NCI-H146 (cell line): ENCODE data around the gene OXSR1.
A peak's percentile ranks its signal among the peaks of the same experiment; 100 is the strongest.
"Not testable (repeated sequence)": the region's sequence is repeated elsewhere in the genome, so short reads cannot be mapped to it uniquely, and the experiment has no call there.

Experiments used
- DNase-seq: peaks from one replicate; lab custom pipeline; 2025; lab: John Stamatoyannopoulos, UW

Gene OXSR1

DNA sequence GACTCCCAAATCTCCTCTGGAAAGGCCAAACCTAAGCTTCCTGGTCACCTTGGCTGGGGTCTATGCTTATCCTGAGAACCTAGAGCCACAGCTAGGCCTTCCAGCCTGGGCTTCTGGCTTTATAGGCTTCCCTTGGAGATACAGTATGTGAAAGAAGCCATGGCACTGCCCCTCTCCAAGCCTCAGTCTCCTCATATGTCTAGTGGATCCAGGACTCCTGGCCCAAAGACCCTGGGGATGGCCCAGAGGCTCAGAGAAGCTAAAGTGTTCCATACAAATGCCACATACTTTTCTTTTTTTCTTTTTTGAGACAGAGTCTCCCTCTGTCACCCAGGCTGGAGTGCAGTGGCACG lies 37.1 kb upstream of the OXSR1 start:
- DNase-seq: no peak

DNA sequence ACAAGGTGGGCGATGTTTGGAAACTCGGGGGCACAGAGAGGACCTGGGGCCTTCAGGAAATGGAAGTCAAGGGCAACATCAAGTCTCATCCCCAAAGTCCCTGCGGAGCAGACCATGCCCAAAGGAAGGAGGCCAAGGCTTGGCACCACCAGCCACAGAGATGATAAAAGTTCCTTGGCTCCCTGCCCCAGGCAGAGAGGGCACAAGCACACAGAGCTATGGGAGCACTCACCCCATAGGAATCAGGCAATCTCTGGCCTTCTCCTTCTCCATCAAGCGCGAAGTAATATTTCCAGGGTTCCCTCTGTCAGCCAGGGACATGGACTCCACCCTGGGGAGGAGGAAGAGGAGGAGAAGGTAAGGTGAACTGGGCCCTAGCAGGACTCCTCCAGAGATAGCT lies 36.3 kb upstream of the OXSR1 start:
- DNase-seq: no peak

DNA sequence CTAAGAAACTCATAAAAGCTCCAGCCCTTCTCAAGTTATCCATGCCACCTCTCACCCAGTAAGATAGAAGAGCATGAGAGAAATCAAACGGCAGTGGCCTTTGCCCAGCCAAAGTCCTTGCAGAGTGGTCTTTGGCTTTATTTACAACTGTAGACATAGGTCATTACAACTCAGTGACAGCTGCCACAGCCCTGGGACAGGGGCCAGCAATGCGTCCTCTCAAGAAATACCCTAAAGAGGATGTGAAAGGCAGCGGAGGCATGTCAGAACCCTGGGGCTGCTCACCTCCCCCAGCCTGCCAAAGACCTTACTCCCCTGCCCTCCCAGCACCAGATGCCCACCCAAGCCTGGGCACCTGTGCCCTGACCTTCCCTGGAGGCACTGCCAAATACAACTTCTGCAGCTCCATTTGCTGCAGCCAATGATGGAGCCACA lies 34.7 kb upstream of the OXSR1 start:
- no peak for DNase-seq

DNA sequence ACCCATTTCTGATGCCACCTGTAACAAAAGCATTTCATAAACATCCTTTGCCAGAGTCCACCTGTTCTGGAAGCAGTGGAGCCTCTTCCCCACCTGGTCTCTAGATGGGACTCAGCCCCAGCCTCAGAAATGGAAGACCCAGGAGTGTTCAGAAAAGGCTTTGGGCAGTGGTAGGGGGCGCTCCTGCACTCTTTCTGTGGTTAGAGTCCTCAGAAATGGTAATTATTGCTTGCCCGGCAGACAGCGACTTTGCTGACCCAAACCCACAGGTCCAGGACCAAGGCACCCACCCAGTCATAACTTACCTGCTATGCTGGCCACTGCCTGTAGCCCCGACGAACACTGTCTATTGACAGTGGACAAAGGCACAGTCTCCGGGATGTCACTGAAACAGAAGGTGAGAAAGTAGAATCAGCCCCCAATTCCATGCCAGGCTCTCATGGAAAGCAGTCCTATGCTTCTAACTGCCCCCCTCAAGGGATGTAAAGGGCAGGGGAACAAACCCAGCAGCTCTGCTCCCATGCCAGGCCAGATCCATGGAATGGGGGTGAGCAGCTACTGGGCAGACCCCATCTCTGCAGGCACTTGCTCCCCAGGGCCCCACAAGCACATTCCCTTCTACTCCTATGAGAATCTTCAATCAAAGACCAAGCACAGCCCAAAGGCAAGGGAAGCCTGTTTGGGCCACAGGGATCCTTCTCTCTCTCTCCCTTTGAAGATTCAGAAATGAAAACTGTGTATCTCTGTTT lies 33.5 kb upstream of the OXSR1 start:
- DNase-seq: no peak

DNA sequence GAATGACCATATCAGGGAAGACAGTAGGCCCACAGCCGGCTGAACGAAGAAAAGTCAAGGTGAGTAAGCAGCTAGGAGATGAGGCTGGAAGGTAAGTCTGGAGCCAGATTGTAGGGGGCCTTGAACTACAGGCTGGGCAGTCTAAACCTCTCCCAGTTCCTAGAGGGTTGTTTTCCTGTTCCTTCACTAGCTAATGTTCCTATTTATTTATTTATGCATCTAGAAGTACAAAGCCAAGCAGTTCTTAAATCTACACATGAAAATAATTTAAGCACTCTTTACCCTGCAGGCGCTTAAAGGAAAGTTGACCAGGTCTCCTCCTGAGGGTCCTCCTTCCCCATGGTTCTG lies 32.2 kb upstream of the OXSR1 start:
- no peak for DNase-seq

DNA sequence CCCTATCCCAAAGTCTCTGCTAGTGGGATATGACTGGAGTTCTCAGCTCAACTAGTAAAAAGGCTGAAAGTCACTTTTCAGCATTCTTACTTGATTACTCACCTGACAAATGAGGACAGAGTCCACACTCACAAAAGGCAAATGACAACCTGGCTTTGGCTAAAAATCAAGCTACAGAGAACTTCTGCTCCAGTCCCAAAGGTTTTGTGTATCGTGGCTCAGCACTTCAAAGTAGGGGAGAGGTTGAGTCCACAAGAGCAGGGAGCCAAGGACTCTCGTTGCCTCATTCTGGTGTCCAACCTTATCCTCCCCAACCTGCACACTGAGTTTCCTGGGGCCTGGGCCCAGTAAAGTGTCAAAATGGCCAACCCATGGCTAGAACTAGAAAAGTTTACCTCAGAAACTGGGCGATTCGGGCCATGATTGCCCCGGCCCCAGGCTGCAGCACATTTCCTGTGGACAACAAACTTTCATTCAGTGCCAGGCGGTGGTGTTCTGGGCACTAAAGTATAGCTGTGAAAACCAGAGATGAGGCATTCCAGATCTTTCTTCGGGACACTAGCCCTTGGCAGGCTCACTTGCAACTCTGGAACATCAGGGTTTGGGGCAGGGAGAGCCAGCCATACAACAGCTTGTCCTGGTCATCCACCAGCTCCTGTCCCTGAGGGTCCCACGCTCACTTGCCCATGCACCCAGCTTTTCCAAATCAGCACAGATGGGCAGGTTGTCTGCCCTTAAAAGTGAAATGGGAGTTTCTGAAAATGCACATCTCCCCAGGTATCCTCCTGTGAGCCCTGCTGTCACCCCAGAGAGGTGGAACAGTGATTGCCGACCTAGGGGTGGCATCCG lies 31.6 kb upstream of the OXSR1 start:
- no peak for DNase-seq

DNA sequence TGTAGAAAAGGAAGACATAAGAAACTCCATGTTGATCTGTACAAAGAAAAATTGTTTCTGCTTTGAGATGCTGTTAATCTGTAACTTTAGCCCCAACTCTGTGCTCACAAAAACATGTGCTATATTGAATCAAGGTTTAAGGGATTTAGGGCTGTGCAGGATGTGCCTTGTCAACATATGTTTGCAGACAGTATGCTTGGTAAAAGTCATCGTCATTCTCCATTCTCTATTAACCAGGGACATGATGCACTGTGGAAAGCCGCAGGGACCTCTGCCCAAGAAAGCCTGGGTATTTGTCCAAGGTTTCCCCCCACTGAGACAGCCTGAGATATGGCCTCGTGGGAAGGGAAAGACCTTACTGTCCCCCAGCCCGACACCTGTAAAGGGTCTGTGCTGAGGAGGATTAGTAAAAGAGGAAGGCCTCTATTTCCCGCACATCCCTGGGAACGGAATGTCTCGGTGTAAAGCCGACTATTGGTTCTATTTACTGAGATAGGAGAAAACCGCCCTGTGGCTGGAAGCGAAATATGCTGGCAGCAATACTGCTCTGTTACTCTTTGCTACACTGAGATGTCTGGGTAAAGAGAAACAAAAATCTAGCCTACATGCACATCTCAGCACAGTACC lies 30.7 kb upstream of the OXSR1 start:
- not testable (repeated sequence) for DNase-seq

DNA sequence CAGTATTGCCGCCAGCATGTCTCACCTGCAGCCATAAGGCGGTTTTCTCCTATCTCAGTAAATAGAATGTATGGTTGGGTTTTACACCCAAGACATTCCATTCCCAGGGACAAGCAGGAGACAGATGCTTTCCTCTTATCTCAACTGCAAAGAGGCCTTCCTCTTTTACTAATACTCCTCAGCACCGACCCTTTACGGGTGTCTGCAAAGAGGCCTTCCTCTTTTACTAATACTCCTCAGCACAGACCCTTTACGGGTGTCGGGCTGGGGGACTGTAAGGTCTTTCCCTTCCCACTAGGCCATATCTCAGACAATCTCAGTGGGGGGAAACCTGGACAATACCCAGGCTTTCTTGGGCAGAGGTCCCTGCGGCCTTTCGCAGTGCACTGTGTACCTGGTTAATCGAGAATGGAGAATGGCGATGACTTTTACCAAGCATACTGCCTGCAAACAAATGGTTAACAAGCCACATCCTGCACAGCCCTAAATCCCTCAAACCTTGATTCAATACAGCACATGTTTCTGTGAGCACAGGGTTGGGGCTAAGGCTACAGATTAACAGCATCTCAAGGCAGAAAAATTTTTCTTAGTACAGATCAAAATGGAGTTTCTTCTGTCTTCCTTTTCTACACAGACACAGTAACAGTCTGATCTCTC lies 29.6 kb upstream of the OXSR1 start:
- not testable (repeated sequence) for DNase-seq

DNA sequence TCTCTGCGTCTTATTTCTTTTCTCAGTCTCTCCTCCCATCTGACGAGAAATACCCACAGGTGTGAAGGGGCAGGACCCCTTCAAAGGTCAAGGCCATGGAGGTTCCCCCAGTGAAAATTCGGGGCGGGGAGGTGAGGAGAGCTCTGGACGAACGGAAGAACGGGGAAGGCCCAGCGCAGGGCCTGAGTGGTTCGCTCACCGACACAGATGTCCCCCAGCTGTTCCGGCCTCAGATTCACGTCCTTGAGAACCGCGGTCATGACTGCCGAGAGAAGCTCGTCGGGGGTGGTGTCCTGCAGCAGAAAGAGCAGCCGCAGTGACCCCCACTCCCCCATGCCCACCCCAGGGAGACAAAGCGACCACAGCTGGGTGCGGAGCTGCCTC lies 29.0 kb upstream of the OXSR1 start:
- peak; percentile 40 for DNase-seq

DNA sequence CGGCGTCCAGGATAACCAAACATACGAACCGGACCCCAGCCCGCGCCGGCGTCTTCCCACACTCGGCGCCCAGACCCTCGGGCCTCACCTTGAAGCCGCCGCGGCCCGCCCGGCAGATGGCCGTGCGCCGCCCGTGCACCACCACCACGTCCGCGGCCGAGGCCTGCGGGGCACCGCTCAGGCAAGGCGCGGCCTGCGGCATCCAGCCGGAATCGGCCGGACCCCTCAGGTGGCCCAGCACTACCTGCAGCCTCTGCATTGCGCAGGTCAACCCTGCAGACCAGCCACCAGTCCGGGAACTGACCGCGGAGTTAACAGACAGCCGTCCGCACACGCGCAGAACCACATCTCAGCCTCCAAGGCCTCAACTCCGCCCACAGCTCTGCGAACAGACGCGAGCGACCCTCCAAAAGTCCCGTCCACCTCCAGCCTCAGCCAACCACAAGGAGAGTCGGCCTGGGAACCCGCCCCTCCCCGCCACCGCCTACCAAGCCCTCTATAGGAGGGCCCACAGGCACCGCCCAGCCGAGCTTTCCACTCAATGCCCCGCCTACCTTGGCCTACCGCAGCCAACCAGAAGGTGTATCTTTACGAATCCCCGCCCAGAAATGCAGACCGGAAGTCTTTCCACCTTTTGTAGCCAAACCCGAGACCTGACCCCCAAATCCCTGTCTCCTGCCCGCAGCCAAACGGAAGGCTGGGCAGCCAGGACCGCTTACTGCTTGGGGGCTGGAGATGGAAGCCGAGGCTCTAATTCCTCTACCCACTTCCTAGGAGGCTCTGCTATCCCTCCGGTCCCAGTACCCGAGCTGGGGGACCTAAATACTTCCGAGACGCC lies 28.3 kb upstream of the OXSR1 start, which contains the start of gene ACAA1:
Gene ACAA1, minus strand, starts transcription at position 351 of the 838 bp plus-strand sequence. Its CDS starts 92 bp downstream, at position 259.
- peak; percentile 98 for DNase-seq

DNA sequence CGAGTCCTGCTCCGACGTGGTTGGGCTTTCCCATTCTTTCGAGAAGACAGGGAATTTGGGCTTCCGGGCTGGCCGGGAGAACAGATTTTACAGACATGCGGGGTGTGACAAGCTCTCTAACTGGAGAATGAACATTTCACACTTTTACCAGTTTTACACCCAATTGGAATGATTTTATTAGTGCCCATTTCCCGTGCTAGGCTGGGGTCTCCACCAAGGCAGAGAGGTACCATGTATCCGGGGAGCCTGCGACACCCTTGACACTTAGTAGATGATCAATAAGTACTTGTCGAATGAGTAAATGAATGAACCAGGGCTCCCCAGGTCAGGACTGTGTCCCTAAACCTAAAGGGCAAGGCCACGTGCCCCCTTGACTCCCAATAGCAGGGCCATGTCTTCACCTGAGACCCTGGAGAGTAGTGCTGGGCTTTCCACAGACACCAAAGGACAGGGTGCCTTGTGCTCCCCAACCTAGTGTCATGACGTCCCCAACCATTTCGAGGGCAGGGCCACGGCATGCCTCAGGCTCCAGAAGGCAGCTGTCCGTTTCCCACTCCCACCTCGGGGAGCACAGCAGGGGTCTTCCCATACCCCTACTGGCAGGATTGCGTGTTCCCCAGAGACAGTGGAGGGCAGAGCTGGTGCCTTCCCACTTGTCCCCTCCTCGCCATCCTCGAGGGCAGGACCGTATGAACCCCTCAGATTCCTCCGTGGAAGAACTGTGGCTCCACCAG lies 27.6 kb upstream of the OXSR1 start:
- DNase-seq: peak; percentile 32

DNA sequence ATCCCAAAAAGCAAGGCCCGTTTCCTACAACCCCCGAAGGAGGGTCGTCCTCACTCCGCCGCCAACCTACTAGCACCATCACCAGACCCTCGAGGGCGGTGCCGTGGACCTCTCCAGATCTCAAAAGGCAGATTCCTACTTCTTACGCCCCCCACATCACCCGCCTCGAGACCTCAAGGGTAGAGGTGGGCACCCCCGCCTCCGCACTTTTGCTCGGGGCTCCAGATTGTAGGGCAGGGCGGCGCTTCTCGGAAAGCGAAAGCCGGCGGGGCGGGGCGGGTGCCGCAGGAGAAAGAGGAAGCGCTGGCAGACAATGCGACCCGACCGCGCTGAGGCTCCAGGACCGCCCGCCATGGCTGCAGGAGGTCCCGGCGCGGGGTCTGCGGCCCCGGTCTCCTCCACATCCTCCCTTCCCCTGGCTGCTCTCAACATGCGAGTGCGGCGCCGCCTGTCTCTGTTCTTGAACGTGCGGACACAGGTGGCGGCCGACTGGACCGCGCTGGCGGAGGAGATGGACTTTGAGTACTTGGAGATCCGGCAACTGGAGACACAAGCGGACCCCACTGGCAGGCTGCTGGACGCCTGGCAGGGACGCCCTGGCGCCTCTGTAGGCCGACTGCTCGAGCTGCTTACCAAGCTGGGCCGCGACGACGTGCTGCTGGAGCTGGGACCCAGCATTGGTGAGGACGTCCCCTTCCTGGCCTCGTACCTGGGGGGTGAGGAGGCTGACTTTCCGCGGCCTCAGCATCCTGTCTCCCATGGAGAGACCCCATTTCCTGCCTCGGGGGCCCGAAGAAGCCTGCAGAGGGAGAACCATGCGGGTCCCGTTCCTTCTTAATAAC lies 26.8 kb upstream of the OXSR1 start, which contains the start of gene MYD88:
Gene MYD88, plus strand, starts transcription at position 313 of the 842 bp plus-strand sequence. Its CDS starts 40 bp downstream, at position 353.
- DNase-seq: peak; percentile 69

DNA sequence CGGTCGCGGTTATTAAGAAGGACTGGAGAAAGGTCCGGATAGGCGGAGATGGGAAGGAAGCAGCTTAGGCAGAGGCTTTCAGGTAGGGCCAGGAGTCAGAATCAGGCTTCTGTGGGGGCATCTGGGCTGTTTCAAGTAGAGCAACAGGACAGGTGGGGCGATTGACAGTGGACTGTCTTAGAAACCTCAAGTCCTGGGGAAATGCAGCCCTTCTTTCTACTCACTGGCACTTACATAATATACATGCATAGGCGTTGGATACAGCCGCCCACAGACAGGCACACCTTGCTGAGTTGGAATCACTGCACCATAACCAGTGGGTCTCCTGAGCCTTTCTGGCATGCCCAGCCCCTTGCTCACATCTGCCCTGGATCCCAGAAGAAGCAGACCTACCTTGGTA lies 26.1 kb upstream of the OXSR1 start:
- DNase-seq: no peak

DNA sequence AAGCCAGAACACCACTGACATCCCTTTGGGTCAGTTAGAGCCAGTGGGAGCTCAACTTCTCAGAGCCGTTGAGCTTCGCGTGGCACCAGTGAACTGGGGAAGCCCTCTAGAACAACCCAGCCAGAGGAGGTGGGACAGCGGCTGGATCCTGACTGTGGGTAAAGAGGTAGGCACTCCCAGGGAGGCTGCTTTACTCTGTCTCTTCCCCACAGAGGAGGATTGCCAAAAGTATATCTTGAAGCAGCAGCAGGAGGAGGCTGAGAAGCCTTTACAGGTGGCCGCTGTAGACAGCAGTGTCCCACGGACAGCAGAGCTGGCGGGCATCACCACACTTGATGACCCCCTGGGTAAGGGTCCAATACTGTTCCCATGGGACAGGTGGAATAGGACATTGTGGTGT lies 25.7 kb upstream of the OXSR1 start:
- no peak for DNase-seq

DNA sequence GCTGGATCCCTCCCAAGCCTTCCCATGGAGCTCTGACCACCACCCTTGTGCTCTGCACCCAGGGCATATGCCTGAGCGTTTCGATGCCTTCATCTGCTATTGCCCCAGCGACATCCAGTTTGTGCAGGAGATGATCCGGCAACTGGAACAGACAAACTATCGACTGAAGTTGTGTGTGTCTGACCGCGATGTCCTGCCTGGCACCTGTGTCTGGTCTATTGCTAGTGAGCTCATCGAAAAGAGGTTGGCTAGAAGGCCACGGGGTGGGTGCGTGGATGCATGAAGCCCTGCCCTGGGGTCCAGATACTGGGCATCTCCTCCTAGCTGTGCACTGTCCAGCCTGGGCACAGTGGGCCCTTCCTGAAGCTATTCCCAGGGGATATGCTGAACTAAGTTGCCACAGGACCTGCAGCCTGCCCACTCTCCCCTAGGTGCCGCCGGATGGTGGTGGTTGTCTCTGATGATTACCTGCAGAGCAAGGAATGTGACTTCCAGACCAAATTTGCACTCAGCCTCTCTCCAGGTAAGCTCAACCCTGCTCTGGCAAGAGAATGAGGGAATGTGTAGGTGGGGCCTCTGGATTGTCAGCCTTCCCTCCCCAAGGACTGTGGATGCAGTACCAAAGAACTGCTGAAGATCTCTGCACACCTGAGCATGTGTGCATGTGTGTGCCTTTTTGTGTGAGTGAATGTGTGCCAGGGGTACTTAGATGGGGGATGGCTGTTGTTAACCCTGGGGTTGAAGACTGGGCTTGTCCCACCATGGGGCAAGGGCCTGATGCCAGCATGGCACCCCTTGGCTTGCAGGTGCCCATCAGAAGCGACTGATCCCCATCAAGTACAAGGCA lies 24.8 kb upstream of the OXSR1 start:
- no peak for DNase-seq

DNA sequence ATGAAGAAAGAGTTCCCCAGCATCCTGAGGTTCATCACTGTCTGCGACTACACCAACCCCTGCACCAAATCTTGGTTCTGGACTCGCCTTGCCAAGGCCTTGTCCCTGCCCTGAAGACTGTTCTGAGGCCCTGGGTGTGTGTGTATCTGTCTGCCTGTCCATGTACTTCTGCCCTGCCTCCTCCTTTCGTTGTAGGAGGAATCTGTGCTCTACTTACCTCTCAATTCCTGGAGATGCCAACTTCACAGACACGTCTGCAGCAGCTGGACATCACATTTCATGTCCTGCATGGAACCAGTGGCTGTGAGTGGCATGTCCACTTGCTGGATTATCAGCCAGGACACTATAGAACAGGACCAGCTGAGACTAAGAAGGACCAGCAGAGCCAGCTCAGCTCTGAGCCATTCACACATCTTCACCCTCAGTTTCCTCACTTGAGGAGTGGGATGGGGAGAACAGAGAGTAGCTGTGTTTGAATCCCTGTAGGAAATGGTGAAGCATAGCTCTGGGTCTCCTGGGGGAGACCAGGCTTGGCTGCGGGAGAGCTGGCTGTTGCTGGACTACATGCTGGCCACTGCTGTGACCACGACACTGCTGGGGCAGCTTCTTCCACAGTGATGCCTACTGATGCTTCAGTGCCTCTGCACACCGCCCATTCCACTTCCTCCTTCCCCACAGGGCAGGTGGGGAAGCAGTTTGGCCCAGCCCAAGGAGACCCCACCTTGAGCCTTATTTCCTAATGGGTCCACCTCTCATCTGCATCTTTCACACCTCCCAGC lies 24.0 kb upstream of the OXSR1 start:
- DNase-seq: no peak

DNA sequence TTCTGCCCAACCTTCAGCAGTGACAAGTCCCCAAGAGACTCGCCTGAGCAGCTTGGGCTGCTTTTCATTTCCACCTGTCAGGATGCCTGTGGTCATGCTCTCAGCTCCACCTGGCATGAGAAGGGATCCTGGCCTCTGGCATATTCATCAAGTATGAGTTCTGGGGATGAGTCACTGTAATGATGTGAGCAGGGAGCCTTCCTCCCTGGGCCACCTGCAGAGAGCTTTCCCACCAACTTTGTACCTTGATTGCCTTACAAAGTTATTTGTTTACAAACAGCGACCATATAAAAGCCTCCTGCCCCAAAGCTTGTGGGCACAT lies 23.4 kb upstream of the OXSR1 start:
- DNase-seq: no peak

DNA sequence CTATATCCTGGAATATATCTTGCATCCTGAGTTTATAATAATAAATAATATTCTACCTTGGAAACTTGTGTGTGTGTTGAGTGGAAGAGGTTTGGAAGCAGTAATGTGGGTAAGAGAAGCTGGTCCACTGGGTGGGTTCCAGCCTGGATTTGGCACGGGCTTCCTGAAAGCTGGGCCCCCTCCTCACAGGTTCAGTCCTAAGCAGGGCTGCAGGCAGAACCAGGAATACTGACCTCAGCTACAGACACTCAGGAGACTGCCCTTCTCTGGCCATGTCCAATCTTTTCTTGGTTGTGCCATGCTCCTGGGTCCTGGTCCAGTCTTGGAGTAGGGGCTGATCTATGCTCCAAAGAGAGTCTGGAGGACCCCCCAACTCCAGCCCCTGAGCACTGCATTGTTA lies 22.4 kb upstream of the OXSR1 start:
- DNase-seq: no peak
